ENCODE data around the gene TEX2. TPM values are rescaled to one million over a fixed set of nuclear protein-coding genes. Genes with fewer than 3 reads are reported as not detected.

Gene TEX2
- total RNA-seq, 1 experiment from 2014 or later, result 20.1 TPM

DNA sequence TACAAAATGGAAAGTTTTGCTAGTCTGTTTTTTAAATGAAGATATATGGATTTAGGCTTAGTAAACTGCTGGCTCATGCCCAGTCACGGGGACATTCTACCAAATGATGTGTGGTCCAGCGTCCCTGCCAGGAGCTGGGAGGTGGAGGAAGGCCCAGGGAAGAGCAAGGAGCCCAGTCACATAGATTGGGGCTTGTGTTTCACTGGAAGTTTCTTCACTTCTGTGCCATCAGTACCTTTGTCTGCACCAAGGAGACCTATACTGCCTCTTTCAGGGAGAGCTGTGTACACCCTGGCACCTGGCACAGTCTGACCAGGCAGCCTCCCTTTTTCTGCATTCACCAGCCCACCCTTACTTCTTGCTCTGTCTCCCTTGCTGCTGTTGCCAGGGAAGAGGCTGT is 100.5 kb downstream of the TEX2 start:
- no TSS peak for BruUV-seq (replicated peaks)
- TF ChIP-seq TCF7L2 (IDR thresholded peaks at IDR 0.05; ENCODE audit: low read depth, low read length) (no peak), POLR2AphosphoS5 (IDR thresholded peaks at IDR 0.05; ENCODE audit: low read depth, low read length) (no peak), SIN3A (IDR thresholded peaks at IDR 0.05; ENCODE audit: borderline replicate concordance, insufficient read depth, low read depth, low read length) (no peak)
- TF ChIP-seq, protein P1, sequence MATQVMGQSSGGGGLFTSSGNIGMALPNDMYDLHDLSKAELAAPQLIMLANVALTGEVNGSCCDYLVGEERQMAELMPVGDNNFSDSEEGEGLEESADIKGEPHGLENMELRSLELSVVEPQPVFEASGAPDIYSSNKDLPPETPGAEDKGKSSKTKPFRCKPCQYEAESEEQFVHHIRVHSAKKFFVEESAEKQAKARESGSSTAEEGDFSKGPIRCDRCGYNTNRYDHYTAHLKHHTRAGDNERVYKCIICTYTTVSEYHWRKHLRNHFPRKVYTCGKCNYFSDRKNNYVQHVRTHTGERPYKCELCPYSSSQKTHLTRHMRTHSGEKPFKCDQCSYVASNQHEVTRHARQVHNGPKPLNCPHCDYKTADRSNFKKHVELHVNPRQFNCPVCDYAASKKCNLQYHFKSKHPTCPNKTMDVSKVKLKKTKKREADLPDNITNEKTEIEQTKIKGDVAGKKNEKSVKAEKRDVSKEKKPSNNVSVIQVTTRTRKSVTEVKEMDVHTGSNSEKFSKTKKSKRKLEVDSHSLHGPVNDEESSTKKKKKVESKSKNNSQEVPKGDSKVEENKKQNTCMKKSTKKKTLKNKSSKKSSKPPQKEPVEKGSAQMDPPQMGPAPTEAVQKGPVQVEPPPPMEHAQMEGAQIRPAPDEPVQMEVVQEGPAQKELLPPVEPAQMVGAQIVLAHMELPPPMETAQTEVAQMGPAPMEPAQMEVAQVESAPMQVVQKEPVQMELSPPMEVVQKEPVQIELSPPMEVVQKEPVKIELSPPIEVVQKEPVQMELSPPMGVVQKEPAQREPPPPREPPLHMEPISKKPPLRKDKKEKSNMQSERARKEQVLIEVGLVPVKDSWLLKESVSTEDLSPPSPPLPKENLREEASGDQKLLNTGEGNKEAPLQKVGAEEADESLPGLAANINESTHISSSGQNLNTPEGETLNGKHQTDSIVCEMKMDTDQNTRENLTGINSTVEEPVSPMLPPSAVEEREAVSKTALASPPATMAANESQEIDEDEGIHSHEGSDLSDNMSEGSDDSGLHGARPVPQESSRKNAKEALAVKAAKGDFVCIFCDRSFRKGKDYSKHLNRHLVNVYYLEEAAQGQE (IDR thresholded peaks at IDR 0.05; ENCODE audit: insufficient read depth in 1 of 2, low read depth in 2 of 2, low read length in 1 of 2), result no peak
- TF ChIP-seq, protein P2, sequence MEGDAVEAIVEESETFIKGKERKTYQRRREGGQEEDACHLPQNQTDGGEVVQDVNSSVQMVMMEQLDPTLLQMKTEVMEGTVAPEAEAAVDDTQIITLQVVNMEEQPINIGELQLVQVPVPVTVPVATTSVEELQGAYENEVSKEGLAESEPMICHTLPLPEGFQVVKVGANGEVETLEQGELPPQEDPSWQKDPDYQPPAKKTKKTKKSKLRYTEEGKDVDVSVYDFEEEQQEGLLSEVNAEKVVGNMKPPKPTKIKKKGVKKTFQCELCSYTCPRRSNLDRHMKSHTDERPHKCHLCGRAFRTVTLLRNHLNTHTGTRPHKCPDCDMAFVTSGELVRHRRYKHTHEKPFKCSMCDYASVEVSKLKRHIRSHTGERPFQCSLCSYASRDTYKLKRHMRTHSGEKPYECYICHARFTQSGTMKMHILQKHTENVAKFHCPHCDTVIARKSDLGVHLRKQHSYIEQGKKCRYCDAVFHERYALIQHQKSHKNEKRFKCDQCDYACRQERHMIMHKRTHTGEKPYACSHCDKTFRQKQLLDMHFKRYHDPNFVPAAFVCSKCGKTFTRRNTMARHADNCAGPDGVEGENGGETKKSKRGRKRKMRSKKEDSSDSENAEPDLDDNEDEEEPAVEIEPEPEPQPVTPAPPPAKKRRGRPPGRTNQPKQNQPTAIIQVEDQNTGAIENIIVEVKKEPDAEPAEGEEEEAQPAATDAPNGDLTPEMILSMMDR (IDR thresholded peaks at IDR 0.05), result no peak
- Histone ChIP-seq H3K4me1 (ENCODE audit: control insufficient read depth, insufficient read depth, low read length) (no peaks in the 10 kb centered on the region), H3K9me3 (ENCODE audit: control insufficient read depth, insufficient read depth, low read depth, low read length) (no peaks in the 10 kb centered on the region), H3K27ac (ENCODE audit: low read length) (no peak overlapping the region), H3K27me3 (ENCODE audit: control insufficient read depth, insufficient read depth, low read length) (no peaks in the 10 kb centered on the region), H3K36me3 (ENCODE audit: control insufficient read depth, insufficient read depth, low read length) (no peaks in the 10 kb centered on the region), H3K4me3 (ENCODE audit: low read depth in 2 of 2, low read length in 2 of 2) (no peak overlapping the region)
- no peak for ATAC-seq
- intact Hi-C loops (cut with micrococcal nuclease; ENCODE audit: unreplicated experiment) (no loop called here), in situ Hi-C loops (cut with HindIII; ENCODE audit: low pct_unique_long_range_greater_than_20kb, low sequenced_read_pairs) (no loop called here)
- ChIA-PET CTCF (no interaction called here), POLR2A (interaction anchor here (0.5 kb wide), 1 partner anchor 168 kb away, joined by 15 read pairs; no protein-coding TSS in a partner anchor)
- DNase-seq (ENCODE audit: low read depth, low spot score), result no peak

DNA sequence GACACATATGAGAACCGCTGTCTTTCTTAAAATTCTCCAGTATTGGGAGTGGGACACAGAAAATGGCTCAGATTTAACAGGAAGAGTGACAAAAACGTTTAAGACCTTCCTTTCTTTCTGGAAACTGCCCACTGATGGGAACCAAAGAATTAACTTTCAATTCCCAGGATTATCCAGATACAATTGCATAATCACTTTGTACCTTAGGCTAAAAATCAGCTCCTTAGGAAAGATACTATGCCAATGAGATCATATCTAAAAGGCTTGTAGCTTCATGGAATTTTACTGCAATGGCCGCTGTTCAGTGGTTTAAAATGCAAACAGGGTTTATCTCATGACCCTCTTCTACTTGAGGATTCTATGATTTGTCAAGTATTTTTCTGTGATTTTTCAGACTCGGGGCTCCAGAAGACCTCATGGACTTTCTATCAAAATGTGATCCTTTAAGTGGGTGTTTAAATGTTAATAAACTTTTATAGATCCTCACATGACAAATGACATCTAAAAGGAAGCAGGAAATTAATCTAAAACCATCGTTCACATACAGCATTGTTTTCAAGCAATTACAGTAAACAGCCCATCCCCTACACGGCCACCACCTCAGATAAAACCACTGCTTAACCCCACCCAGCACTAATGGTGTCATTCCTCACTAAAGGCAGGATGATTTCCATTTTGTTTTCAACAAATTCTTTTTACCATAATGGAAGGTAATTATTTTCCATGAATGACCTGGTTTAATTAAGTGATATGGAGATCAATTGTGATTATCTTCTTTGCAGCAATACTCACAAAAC is 101.5 kb downstream of the TEX2 start:
- TF ChIP-seq TCF7L2 (IDR thresholded peaks at IDR 0.05; ENCODE audit: low read depth, low read length) (no peak), SIN3A (IDR thresholded peaks at IDR 0.05; ENCODE audit: borderline replicate concordance, insufficient read depth, low read depth, low read length) (no peak), POLR2AphosphoS5 (IDR thresholded peaks at IDR 0.05; ENCODE audit: low read depth, low read length) (no peak)
- TF ChIP-seq, protein P1 (IDR thresholded peaks at IDR 0.05; ENCODE audit: insufficient read depth in 1 of 2, low read depth in 2 of 2, low read length in 1 of 2), result no peak
- TF ChIP-seq, protein P2 (IDR thresholded peaks at IDR 0.05), result no peak
- H3K4me3 ChIP-seq (ENCODE audit: low read depth in 2 of 2, low read length in 2 of 2), result no peak overlapping the region
- no TSS peak for BruUV-seq (replicated peaks)
- intact Hi-C loops (cut with micrococcal nuclease; ENCODE audit: unreplicated experiment), result no loop called here
- H3K27ac ChIP-seq (ENCODE audit: low read length), result no peak overlapping the region
- H3K36me3 ChIP-seq (ENCODE audit: control insufficient read depth, insufficient read depth, low read length), result no peaks in the 10 kb centered on the region
- no peaks in the 10 kb centered on the region for H3K27me3 ChIP-seq (ENCODE audit: control insufficient read depth, insufficient read depth, low read length)
- H3K9me3 ChIP-seq (ENCODE audit: control insufficient read depth, insufficient read depth, low read depth, low read length), result no peaks in the 10 kb centered on the region
- no peaks in the 10 kb centered on the region for H3K4me1 ChIP-seq (ENCODE audit: control insufficient read depth, insufficient read depth, low read length)
- POLR2A ChIA-PET, result no interaction called here
- DNase-seq (ENCODE audit: low read depth, low spot score), result no peak
- CTCF ChIA-PET, result interaction anchor here (0.7 kb wide), 1 partner anchor 12 kb away, joined by 3 read pairs; no protein-coding TSS in a partner anchor
- ATAC-seq, result no peak
- in situ Hi-C loops (cut with HindIII; ENCODE audit: low pct_unique_long_range_greater_than_20kb, low sequenced_read_pairs), result no loop called here

All from Panc1 (cell line).